Suprapubic skin (tissue), 4 donors: ENCODE results near the gene ABHD11. TPM values are rescaled to one million over a fixed set of nuclear protein-coding genes. Genes with fewer than 3 reads are reported as not detected.
A peak's percentile ranks its signal among the peaks of the same experiment; 100 is the strongest.

Source experiments
- DNase-seq, 2 donors: peaks; one replicate each; pipeline ENCODE4 v3.0.0-alpha.2; 2019; ENCODE audit warnings: low spot score in 2 of 2
- H3K27ac ChIP-seq: fragments of 200-600 bp; sonication (generic); one replicate; pipeline ENCODE4 v1.5.1; 2019
- H3K27me3 ChIP-seq: fragments of 200-600 bp; sonication (generic); one replicate; pipeline ENCODE4 v1.5.1; 2019
- H3K36me3 ChIP-seq: fragments of 200-600 bp; sonication (generic); one replicate; pipeline ENCODE4 v1.5.1; 2019
- H3K4me1 ChIP-seq: fragments of 200-600 bp; sonication (generic); one replicate; pipeline ENCODE4 v1.5.1; 2019
- H3K4me3 ChIP-seq: fragments of 200-600 bp; sonication (generic); one replicate; pipeline ENCODE4 v1.5.1; 2019; ENCODE audit warnings: mild to moderate bottlenecking
- H3K9me3 ChIP-seq: fragments of 200-600 bp; sonication (generic); one replicate; pipeline ENCODE4 v1.5.1; 2019
- CTCF ChIP-seq, 2 donors: fragments of 200-600 bp in 1 of 2; fragments of 450-650 bp in 1 of 2; sonication (generic) in 1 of 2; IDR thresholded peaks; one replicate each; pipeline ENCODE4 v1.5.1; 2016 to 2019; ENCODE audit warnings: antibody characterized with exemption in 2 of 2, mild to moderate bottlenecking in 1 of 2, moderate library complexity in 1 of 2
- EP300 ChIP-seq: sonication (generic); formaldehyde crosslinking; IDR thresholded peaks from one replicate; pipeline ENCODE4 v1.6.1; 2017; ENCODE audit warnings: antibody characterized with exemption
- POLR2A ChIP-seq, 2 donors: fragments of 450-650 bp; IDR thresholded peaks; one replicate each; pipeline ENCODE4 v1.6.1; 2017; ENCODE audit warnings: antibody characterized with exemption in 2 of 2, mild to moderate bottlenecking in 2 of 2, moderate library complexity in 2 of 2
- POLR2AphosphoS5 ChIP-seq, 3 donors: sonication (generic); formaldehyde crosslinking; IDR thresholded peaks; one replicate each; pipeline ENCODE4 v1.6.1; 2017; ENCODE audit warnings: antibody characterized with exemption in 3 of 3
- WGBS: methylation state at CpG from one replicate; pipeline ENCODE4 v1.1.5; 2018; 5-methylcytosine and 5-hydroxymethylcytosine counted together
- total RNA-seq, 4 donors: library from RNA; depleted of rRNA; stranded (reverse); fragments of >200 nt; gene quantifications; one replicate each; pipeline ENCODE4 v1.1.0, GENCODE V29; 2016

Gene ABHD11
- total RNA-seq, 4 donors from 2014 or later: 15.2 to 39.4 (median 23.7) TPM

GRCh38 chr7:73739387-73739767 lies 775 bp upstream of the ABHD11 start:
- WGBS: 41% methylated on average over 13 of the region's 13 CpGs
- H3K4me3 ChIP-seq: peak overlapping the region; percentile 78
- peak overlapping the region; percentile 84 for H3K27ac ChIP-seq
- peaks cover 21% of the 10 kb centered on the region for H3K36me3 ChIP-seq
- TF ChIP-seq CTCF (IDR thresholded peaks at IDR 0.05) (no peak), POLR2AphosphoS5 (IDR thresholded peaks at IDR 0.05) (no peak), POLR2A (IDR thresholded peaks at IDR 0.05) (no peak), EP300 (no peak)
- no peak for DNase-seq
- H3K9me3 ChIP-seq: no peaks in the 10 kb centered on the region
- no peaks in the 10 kb centered on the region for H3K27me3 ChIP-seq
- peaks cover 40% of the 10 kb centered on the region for H3K4me1 ChIP-seq

- Histone ChIP-seq H3K9me3 (no peaks in the 10 kb centered on the region), H3K27ac (peak overlapping the region; percentile 84), H3K27me3 (no peaks in the 10 kb centered on the region), H3K4me1 (peaks cover 37% of the 10 kb centered on the region), H3K36me3 (peaks cover 21% of the 10 kb centered on the region), H3K4me3 (peak overlapping the region; percentile 78)
- no peak for TF ChIP-seq POLR2A (IDR thresholded peaks at IDR 0.05)
- no peak for TF ChIP-seq CTCF (IDR thresholded peaks at IDR 0.05)
- no peak for TF ChIP-seq EP300
- no peak for TF ChIP-seq POLR2AphosphoS5 (IDR thresholded peaks at IDR 0.05)
- peak in 1 of 2 donors; percentile 80 for DNase-seq
- WGBS: 1% methylated on average over 20 of the region's 24 CpGs
Measured at GRCh38 chr7:73738220-73738611, 386 bp downstream of the ABHD11 start.

GRCh38 chr7:73737491-73738219 lies 947 bp downstream of the ABHD11 start:
- Histone ChIP-seq H3K4me1 (peaks cover 31% of the 10 kb centered on the region), H3K27ac (peak overlapping the region; percentile 84), H3K36me3 (peaks cover 21% of the 10 kb centered on the region), H3K27me3 (no peaks in the 10 kb centered on the region), H3K9me3 (no peaks in the 10 kb centered on the region), H3K4me3 (peak overlapping the region; percentile 78)
- 71% methylated on average over 12 of the region's 17 CpGs for WGBS
- no peak for DNase-seq
- TF ChIP-seq POLR2AphosphoS5 (IDR thresholded peaks at IDR 0.05): no peak
- no peak for TF ChIP-seq CTCF (IDR thresholded peaks at IDR 0.05)
- no peak for TF ChIP-seq POLR2A (IDR thresholded peaks at IDR 0.05)
- no peak for TF ChIP-seq EP300

GRCh38 chr7:73736885-73737284 lies 1.7 kb downstream of the ABHD11 start:
- no peaks in the 10 kb centered on the region for H3K9me3 ChIP-seq
- TF ChIP-seq EP300 (no peak), POLR2AphosphoS5 (IDR thresholded peaks at IDR 0.05) (no peak), POLR2A (IDR thresholded peaks at IDR 0.05) (no peak), CTCF (IDR thresholded peaks at IDR 0.05) (no peak)
- peaks cover 27% of the 10 kb centered on the region for H3K4me1 ChIP-seq
- H3K4me3 ChIP-seq: no peak overlapping the region
- H3K36me3 ChIP-seq: peaks cover 21% of the 10 kb centered on the region
- no peaks in the 10 kb centered on the region for H3K27me3 ChIP-seq
- H3K27ac ChIP-seq: no peak overlapping the region
- WGBS: 63% methylated on average over 3 of the region's 14 CpGs
- no peak for DNase-seq

GRCh38 chr7:73735528-73735905 lies 3.1 kb downstream of the ABHD11 start:
- Histone ChIP-seq H3K9me3 (no peaks in the 10 kb centered on the region), H3K27ac (peak overlapping the region; percentile 2), H3K4me1 (peaks cover 27% of the 10 kb centered on the region), H3K4me3 (no peak overlapping the region), H3K36me3 (peaks cover 21% of the 10 kb centered on the region), H3K27me3 (no peaks in the 10 kb centered on the region)
- no peak for DNase-seq
- TF ChIP-seq POLR2A (IDR thresholded peaks at IDR 0.05) (no peak), POLR2AphosphoS5 (IDR thresholded peaks at IDR 0.05) (no peak)
- WGBS: 67% methylated on average over 1 of the region's 8 CpGs
